BE2C (cell line): ENCODE measurements around the gene PAH. TPM values are rescaled to one million over a fixed set of nuclear protein-coding genes. Genes with fewer than 3 reads are reported as not detected.

Experiments
- DNase-seq: peaks from one replicate; pipeline ENCODE4 v3.0.0-alpha.2; 2020
- H3K27me3 ChIP-seq: fragments of 250-450 bp; sonication (Bioruptor Pico); 2 replicates; pipeline ENCODE4 v1.5.1; 2020; ENCODE audit warnings: mild to moderate bottlenecking
- H3K36me3 ChIP-seq: fragments of 250-450 bp; sonication (Bioruptor Pico); 2 replicates; pipeline ENCODE4 v1.5.1; 2020; ENCODE audit warnings: mild to moderate bottlenecking
- H3K4me1 ChIP-seq: fragments of 250-450 bp; sonication (Bioruptor Pico); 2 replicates; pipeline ENCODE4 v1.5.1; 2020
- H3K4me3 ChIP-seq: 2 replicates; pipeline ENCODE4 v1.5.1; 2011; ENCODE audit warnings: low read depth, low read length
- H3K9me3 ChIP-seq: fragments of 250-450 bp; sonication (Bioruptor Pico); 2 replicates; pipeline ENCODE4 v1.5.1; 2020
- CTCF ChIP-seq: IDR thresholded peaks from 2 replicates; pipeline ENCODE4 v1.5.1; 2012; ENCODE audit warnings: mild to moderate bottlenecking, low read depth, low read length
- polyA plus RNA-seq: library from polyadenylated mRNA; unstranded; fragments of >200 nt; gene quantifications from one replicate; pipeline ENCODE4 v1.2.1, GENCODE V29; 2012; ENCODE audit warnings: low read depth, missing spikeins; ENCODE audit not compliant: insufficient read length, insufficient read depth

PAH gene
- polyA plus RNA-seq = not detected

DNA sequence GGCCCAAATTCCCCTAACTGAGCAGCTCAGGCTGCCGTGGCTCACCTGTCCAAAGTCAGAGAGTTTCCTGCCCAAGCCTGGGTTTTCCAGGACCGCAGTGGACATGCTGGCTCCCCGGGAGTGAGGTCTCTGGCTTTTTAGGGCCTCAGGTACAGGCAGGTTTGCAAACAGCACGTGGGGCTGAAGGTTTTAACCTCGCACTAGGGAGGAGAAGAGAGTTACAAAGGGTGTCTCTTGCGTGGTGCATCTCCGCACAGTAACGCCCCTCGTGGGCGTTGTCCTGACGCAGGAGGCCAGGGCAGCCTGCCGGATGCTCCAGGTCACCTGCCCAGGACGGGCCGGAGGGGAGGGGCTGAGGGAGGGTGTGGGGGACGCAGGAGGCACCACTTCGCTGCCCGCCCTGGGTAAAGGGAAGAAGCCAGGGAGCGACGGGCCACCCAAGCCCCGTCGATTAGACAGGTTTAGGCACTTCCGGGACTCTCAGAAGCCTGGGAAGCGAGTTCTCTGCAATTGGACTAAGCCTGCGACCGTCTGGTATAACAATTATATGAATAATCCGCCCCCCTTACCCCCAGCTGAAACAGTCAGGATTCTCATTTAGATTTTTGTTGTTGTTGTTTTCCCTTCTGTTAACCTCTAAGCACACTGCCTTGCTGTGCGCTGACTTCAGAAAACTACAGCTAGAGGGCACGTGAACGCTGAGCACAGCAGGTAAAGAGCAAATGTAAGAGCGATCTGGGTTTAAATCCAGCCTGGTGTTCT is at the start of gene PAH:
Gene PAH, minus strand, starts transcription at position 219 of the 762 bp plus-strand sequence. Its CDS starts 114 bp downstream, at position 105.
- DNase-seq = no peak
- no peaks in the 10 kb centered on the region for H3K36me3 ChIP-seq
- TF ChIP-seq CTCF = peak; percentile 28; the same call in 1 of the 2 replicates
- no peaks in the 10 kb centered on the region for H3K4me1 ChIP-seq
- no peaks in the 10 kb centered on the region; the same call in 1 of the 2 replicates for H3K27me3 ChIP-seq
- no peaks in the 10 kb centered on the region for H3K9me3 ChIP-seq
- H3K4me3 ChIP-seq = no peak within 1 kb of the TSS

DNA sequence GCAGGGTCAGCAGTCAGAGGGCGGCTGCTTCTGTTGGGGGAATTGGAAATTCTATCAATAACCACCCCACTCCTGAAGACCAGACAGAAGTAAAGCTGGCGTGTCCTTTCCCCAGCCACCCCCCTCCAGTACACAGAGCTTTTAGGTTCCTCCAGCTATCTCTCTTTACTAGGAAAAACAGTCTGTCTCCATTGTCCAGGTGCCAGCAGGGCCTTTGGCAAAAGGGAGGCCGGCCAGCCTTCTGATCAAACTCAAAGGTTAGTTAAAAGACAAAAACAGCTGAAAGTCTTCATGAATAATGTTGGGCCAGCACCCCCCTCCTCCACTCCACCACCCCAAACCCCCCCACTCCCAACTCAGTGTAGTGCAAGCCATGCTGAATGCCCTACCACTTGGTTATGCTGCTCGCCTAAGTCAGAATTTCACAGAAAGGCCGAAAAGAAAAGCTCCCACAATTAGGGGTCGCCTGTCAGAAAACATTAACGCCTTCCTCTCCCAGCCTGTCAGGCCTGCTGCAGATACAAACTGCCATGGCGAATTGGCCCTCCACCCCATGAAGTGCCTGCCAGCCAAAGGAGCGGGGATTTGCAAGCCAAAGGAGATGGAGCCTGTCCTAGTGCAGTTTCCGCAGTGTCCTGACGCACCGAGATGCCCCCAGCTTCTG is 49.3 kb upstream of the PAH start:
- H3K4me1 ChIP-seq = no peaks in the 10 kb centered on the region; the same call in none of the 2 replicates
- H3K4me3 ChIP-seq = no peak overlapping the region
- no peaks in the 10 kb centered on the region for H3K36me3 ChIP-seq
- no peak for DNase-seq
- no peaks in the 10 kb centered on the region for H3K27me3 ChIP-seq
- no peaks in the 10 kb centered on the region for H3K9me3 ChIP-seq
- no peak for TF ChIP-seq CTCF

GRCh38 chr12:102965281-102966155 is 48.5 kb upstream of the PAH start:
- Histone ChIP-seq H3K27me3 (no peaks in the 10 kb centered on the region), H3K4me1 (no peaks in the 10 kb centered on the region; the same call in none of the 2 replicates), H3K36me3 (peaks cover 2% of the 10 kb centered on the region), H3K4me3 (no peak overlapping the region), H3K9me3 (no peaks in the 10 kb centered on the region)
- TF ChIP-seq CTCF = no peak
- DNase-seq = no peak

DNA sequence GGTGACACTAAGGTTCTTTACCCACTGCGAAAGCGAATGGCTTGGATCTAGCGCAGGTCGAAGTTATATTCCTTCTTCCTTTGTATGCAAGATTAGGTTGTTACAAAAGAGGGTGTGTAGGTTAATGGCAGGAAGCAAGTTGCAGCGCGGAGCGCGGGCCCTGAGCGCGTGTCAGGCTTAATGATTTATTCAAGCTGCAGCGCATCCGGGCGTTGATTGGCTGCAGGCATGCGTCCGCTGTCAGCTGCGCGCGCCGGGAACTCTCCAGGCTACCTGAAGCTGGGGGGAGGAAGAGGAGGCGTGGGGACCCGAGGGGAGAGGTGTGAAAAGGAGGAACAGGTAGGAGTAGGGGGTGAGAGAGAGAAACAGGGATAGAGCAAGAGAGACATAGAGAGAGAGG is 47.8 kb upstream of the PAH start:
- peaks cover 9% of the 10 kb centered on the region for H3K36me3 ChIP-seq
- no peaks in the 10 kb centered on the region for H3K9me3 ChIP-seq
- no peaks in the 10 kb centered on the region; the same call in none of the 2 replicates for H3K4me1 ChIP-seq
- H3K27me3 ChIP-seq = no peaks in the 10 kb centered on the region
- no peak overlapping the region for H3K4me3 ChIP-seq
- no peak for TF ChIP-seq CTCF
- DNase-seq = no peak

GRCh38 chr12:102963796-102964195 is 46.8 kb upstream of the PAH start:
- no peak for DNase-seq
- Histone ChIP-seq H3K4me1 (no peaks in the 10 kb centered on the region; the same call in none of the 2 replicates), H3K36me3 (peaks cover 15% of the 10 kb centered on the region), H3K27me3 (no peaks in the 10 kb centered on the region), H3K9me3 (no peaks in the 10 kb centered on the region), H3K4me3 (no peak overlapping the region)
- no peak for TF ChIP-seq CTCF
